SU-DHL-6 (cell line): ENCODE measurements around the gene KDM6B.

Experiments used
- H2AFZ ChIP-seq: fragments of 200-600 bp; sonication (generic); 2 replicates; pipeline ENCODE4 v1.6.1; 2014; ENCODE audit warnings: low read depth, mild to moderate bottlenecking, moderate library complexity, mixed read lengths, antibody characterized with exemption, low read length; ENCODE audit not compliant: severe bottlenecking
- H3F3A ChIP-seq: fragments of 200-600 bp; shearing (Covaris generic); 2 replicates; pipeline ENCODE4 v1.6.0; 2016; ENCODE audit warnings: antibody characterized with exemption, mild to moderate bottlenecking; ENCODE audit not compliant: insufficient read depth
- H3K27ac ChIP-seq: fragments of 200-600 bp; sonication (generic); 2 replicates; pipeline ENCODE4 v1.5.1; 2016; ENCODE audit warnings: low read depth, mild to moderate bottlenecking, low read length, moderate library complexity, mixed read lengths
- H3K27me3 ChIP-seq: fragments of 200-600 bp; sonication (generic), shearing (Covaris generic); 2 replicates; pipeline ENCODE4 v1.6.0; 2014; ENCODE audit warnings: mild to moderate bottlenecking, low read length
- H3K36me3 ChIP-seq: fragments of 200-600 bp; sonication (generic); 2 replicates; pipeline ENCODE4 v1.6.1; 2014; ENCODE audit warnings: mild to moderate bottlenecking, low read length, mixed read lengths
- H3K4me2 ChIP-seq: fragments of 300-600, 200-600 bp; shearing (Covaris generic), sonication (generic); 2 replicates; pipeline ENCODE4 v1.6.0; 2014; ENCODE audit warnings: low read length, low read depth, mild to moderate bottlenecking; ENCODE audit not compliant: poor library complexity, severe bottlenecking
- H3K4me3 ChIP-seq: fragments of 200-600 bp; sonication (generic); 2 replicates; pipeline ENCODE4 v1.5.1; 2014; ENCODE audit warnings: antibody characterized with exemption, low read length, mild to moderate bottlenecking, mixed read lengths; ENCODE audit not compliant: insufficient read depth, poor library complexity, severe bottlenecking
- H3K79me2 ChIP-seq: fragments of 200-600 bp; sonication (generic); 2 replicates; pipeline ENCODE4 v1.6.1; 2014; ENCODE audit warnings: mild to moderate bottlenecking, low read length, moderate library complexity; ENCODE audit not compliant: insufficient read depth
- H3K9ac ChIP-seq: fragments of 200-600 bp; sonication (generic); 2 replicates; pipeline ENCODE4 v1.7.0; 2014; ENCODE audit warnings: mild to moderate bottlenecking, low read length
- H3K9me2 ChIP-seq: fragments of 200-600 bp; sonication (generic); replicated peaks from 2 replicates; pipeline ENCODE4 v1.6.1; 2014; ENCODE audit warnings: low read length; ENCODE audit not compliant: insufficient read depth
- H3K9me3 ChIP-seq: fragments of 200-600 bp; sonication (generic); 2 replicates; pipeline ENCODE4 v1.6.1; 2014; ENCODE audit warnings: low read length, mixed read lengths; ENCODE audit not compliant: insufficient read depth
- H4K20me1 ChIP-seq: fragments of 200-600 bp; sonication (generic); 2 replicates; pipeline ENCODE4 v1.6.1; 2014; ENCODE audit warnings: low read depth, mild to moderate bottlenecking, antibody characterized with exemption, low read length, moderate library complexity, mixed read lengths
- CTCF ChIP-seq: fragments of 200-600 bp; sonication (generic); IDR thresholded peaks from one replicate; pipeline ENCODE4 v1.5.1; 2017; ENCODE audit warnings: antibody characterized with exemption, mild to moderate bottlenecking, low read length, moderate library complexity; ENCODE audit not compliant: insufficient read depth, poor library complexity, severe bottlenecking
- EZH2phosphoT487 ChIP-seq: fragments of 200-600 bp; sonication (generic), shearing (Covaris generic); conservative IDR thresholded peaks from 2 replicates; pipeline ENCODE4 v1.6.1; 2018; ENCODE audit warnings: mild to moderate bottlenecking, antibody characterized with exemption, low read length, moderate library complexity, mixed read lengths

Gene KDM6B

GRCh38 chr17:7878234-7878633 lies 44.2 kb downstream of the KDM6B start:
- no peak overlapping the region for H3K4me3 ChIP-seq
- H4K20me1 ChIP-seq = no peaks in the 10 kb centered on the region
- TF ChIP-seq CTCF (no peak), EZH2phosphoT487 (no peak)
- no peaks in the 10 kb centered on the region for H3K9me2 ChIP-seq
- H3K27me3 ChIP-seq = no peaks in the 10 kb centered on the region
- no peak overlapping the region for H3K4me2 ChIP-seq
- H3F3A ChIP-seq = peaks cover 48% of the 10 kb centered on the region
- no peak overlapping the region for H2AFZ ChIP-seq
- peaks cover 7% of the 10 kb centered on the region; the same call in 1 of the 2 replicates for H3K79me2 ChIP-seq
- H3K27ac ChIP-seq = no peak overlapping the region
- H3K36me3 ChIP-seq = peaks cover 22% of the 10 kb centered on the region
- no peak overlapping the region for H3K9ac ChIP-seq
- H3K9me3 ChIP-seq = no peaks in the 10 kb centered on the region

- Histone ChIP-seq H3K27ac (peak overlapping the region; percentile 85), H3F3A (peaks cover 57% of the 10 kb centered on the region), H3K4me3 (no peak overlapping the region), H3K27me3 (no peaks in the 10 kb centered on the region), H4K20me1 (no peaks in the 10 kb centered on the region), H3K9ac (peak overlapping the region; percentile 57), H3K4me2 (peak overlapping the region; percentile 96), H3K36me3 (peaks cover 22% of the 10 kb centered on the region), H3K79me2 (peaks cover 7% of the 10 kb centered on the region; the same call in 1 of the 2 replicates), H3K9me3 (no peaks in the 10 kb centered on the region), H3K9me2 (no peaks in the 10 kb centered on the region), H2AFZ (no peak overlapping the region)
- TF ChIP-seq EZH2phosphoT487 = no peak
- TF ChIP-seq CTCF = no peak
Measured at GRCh38 chr17:7880076-7880868, 46.3 kb downstream of the KDM6B start.

GRCh38 chr17:7881276-7882054 lies 47.4 kb downstream of the KDM6B start:
- Histone ChIP-seq H2AFZ (no peak overlapping the region), H3K9me3 (no peaks in the 10 kb centered on the region), H3K9ac (peak overlapping the region; percentile 57), H3K9me2 (no peaks in the 10 kb centered on the region), H3K4me3 (peak overlapping the region; percentile 32), H3K36me3 (peaks cover 18% of the 10 kb centered on the region), H3K4me2 (peak overlapping the region; percentile 96), H3K27me3 (no peaks in the 10 kb centered on the region), H3K79me2 (peaks cover 19% of the 10 kb centered on the region), H3F3A (peaks cover 54% of the 10 kb centered on the region), H3K27ac (peak overlapping the region; percentile 85), H4K20me1 (no peaks in the 10 kb centered on the region)
- TF ChIP-seq CTCF = no peak
- no peak for TF ChIP-seq EZH2phosphoT487
